Spinal cord (tissue), 10 donors: ENCODE results near the gene RGS12. TPM values are rescaled to one million over a fixed set of nuclear protein-coding genes. Genes with fewer than 3 reads are reported as not detected.

ENCODE experiments used
- DNase-seq, 6 donors: peaks; one replicate each; pipeline versions ENCODE4 v3.0.0 to v3.0.0-alpha.2; 2013 to 2015; ENCODE audit warnings: low spot score in 6 of 6, low read depth in 4 of 6
- H3K27ac ChIP-seq: one replicate; pipeline ENCODE4 v1.5.1; 2013; ENCODE audit warnings: low read depth, low read length, control low read depth
- H3K27me3 ChIP-seq: one replicate; pipeline ENCODE4 v1.6.1; 2013; ENCODE audit warnings: low read length; ENCODE audit not compliant: control insufficient read depth, insufficient read depth
- H3K36me3 ChIP-seq: one replicate; pipeline ENCODE4 v1.6.1; 2013; ENCODE audit warnings: low read length; ENCODE audit not compliant: control insufficient read depth, insufficient read depth
- H3K4me1 ChIP-seq: one replicate; pipeline ENCODE4 v1.6.1; 2013; ENCODE audit warnings: low read length; ENCODE audit not compliant: control insufficient read depth, insufficient read depth
- H3K4me3 ChIP-seq: one replicate; pipeline ENCODE4 v1.5.1; 2013; ENCODE audit warnings: low read depth, low read length, control low read depth
- H3K9me3 ChIP-seq: one replicate; pipeline ENCODE4 v1.6.1; 2013; ENCODE audit warnings: low read length; ENCODE audit not compliant: control insufficient read depth, insufficient read depth
- WGBS: methylation state at CpG from one replicate; pipeline ENCODE4 v1.1.5; 2013; ENCODE audit warnings: missing lambda C conversion rate; ENCODE audit not compliant: insufficient coverage; 5-methylcytosine and 5-hydroxymethylcytosine counted together
- polyA plus RNA-seq, 2 donors: library from polyadenylated mRNA; unstranded; fragments of 120-200 nt; gene quantifications; one replicate each; pipeline ENCODE4 v1.2.1, GENCODE V29; 2013; ENCODE audit not compliant: insufficient read length in 2 of 2
- total RNA-seq, 2 donors: library from RNA; depleted of rRNA in 1 of 2; stranded (reverse); fragments of 120-200 nt in 1 of 2; fragments of >200 nt in 1 of 2; gene quantifications; one replicate each; pipeline versions ENCODE4 v1.2.3 to v1.2.4, GENCODE V29; 2013 to 2014
- donor health status: healthy.

RGS12 gene
- total and polyA plus RNA-seq, 4 donors = 30.8 to 96.3 (median 60.9) TPM

DNA sequence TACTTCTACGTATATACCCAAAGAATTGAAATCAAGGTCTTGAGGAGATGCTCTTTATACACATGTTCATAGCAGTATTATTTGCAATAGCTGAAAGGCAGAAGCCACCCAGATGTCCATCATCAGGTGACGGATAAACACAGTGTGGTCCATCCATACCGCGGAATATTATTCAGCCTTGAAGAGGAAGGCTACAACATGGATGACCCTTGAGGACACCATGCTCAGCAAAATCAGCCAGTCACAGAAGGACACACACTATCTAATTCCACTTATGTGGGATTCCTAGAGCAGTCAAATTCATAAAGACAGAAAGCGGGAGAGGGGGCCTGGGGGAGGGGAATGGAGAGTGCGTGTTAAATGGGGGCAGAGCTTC, 44.5 kb downstream of the RGS12 start:
- Histone ChIP-seq H3K9me3 (no peaks in the 10 kb centered on the region), H3K27me3 (no peaks in the 10 kb centered on the region), H3K4me3 (no peak overlapping the region), H3K4me1 (peaks cover 37% of the 10 kb centered on the region), H3K27ac (no peak overlapping the region), H3K36me3 (peaks cover 16% of the 10 kb centered on the region)
- no peak for DNase-seq
- 96% methylated on average over 5 of the region's 6 CpGs for WGBS

DNA sequence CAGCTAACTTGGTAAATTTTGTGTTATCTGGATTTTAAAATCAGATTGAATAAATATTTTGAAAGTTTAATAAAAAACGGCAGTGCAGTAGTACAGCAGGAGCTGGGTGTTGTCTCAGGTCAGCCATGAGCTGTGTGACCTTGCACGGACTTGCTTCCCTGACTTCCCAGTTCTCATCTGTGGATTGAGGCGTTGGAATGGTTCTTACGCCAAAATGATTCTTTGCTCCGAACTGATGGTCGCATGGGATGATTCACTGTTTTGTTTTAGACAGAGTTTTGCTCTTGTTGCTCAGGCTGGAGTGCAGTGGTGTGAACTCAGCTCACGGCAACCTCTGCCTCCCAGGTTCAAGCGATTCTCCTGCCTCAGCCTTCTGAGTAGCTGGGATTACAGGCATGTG, 45.0 kb downstream of the RGS12 start:
- Histone ChIP-seq H3K36me3 (peaks cover 16% of the 10 kb centered on the region), H3K4me3 (no peak overlapping the region), H3K4me1 (peaks cover 37% of the 10 kb centered on the region), H3K27me3 (no peaks in the 10 kb centered on the region), H3K9me3 (no peaks in the 10 kb centered on the region), H3K27ac (no peak overlapping the region)
- DNase-seq = no peak
- 89% methylated on average over 6 of the region's 8 CpGs for WGBS

DNA sequence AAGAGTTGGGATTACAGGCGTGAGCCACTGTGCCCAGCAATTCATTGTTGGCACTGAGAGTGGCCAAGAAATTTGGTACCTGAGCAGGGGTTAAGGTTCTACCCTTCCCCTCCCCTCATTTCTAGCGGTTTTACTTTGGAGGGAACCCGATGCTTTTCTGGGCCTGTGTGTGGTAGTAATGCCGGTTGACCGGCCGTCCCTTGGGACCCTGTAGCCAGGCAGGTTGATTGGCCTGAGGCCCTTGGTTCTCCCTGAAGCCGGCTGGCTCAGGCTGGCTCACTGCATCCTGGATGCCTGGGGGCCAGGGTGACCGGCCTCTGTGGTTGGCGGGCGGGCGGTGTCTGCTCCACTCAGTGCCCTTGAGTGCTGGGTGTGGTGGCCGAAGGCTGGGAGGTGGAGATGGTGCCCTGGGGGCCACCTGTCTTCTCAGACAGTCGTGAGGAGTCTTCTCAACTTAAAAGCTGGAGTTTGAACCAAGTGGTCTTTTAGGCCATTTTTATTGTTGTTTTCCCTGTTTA, 45.6 kb downstream of the RGS12 start:
- Histone ChIP-seq H3K4me1 (peaks cover 37% of the 10 kb centered on the region), H3K4me3 (no peak overlapping the region), H3K9me3 (no peaks in the 10 kb centered on the region), H3K27ac (no peak overlapping the region), H3K36me3 (peaks cover 17% of the 10 kb centered on the region), H3K27me3 (no peaks in the 10 kb centered on the region)
- no peak for DNase-seq
- WGBS = 90% methylated on average over 11 of the region's 13 CpGs

DNA sequence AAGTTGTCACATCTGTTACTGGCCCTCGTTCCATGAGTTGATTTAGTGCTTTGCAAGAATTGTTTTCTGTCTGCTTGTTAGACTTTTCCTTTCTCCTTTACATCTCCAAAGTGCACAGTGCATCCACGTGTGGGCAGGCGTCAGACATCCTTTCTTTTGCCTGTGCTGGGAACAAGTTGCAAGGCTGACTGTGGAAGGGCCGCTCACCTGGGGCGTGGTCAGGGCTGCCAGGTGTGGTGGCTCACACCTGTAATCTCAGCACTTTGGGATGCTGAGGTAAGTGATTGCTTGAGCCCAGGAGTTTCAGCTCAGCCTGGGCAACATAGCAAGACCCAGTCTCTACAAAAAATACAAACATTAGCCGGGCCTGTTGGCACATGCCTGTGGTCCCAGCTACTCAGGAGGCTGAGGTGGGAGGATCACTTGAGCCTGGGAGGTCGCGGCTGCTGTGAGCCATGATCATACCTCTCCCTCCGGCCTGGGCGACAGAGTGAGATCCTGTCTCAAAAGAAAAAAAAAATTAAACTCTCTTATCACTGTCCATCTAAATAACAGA, 46.2 kb downstream of the RGS12 start:
- 67% methylated on average over 7 of the region's 10 CpGs for WGBS
- H3K36me3 ChIP-seq = peaks cover 21% of the 10 kb centered on the region
- no peaks in the 10 kb centered on the region for H3K9me3 ChIP-seq
- H3K4me1 ChIP-seq = peaks cover 37% of the 10 kb centered on the region
- no peaks in the 10 kb centered on the region for H3K27me3 ChIP-seq
- no peak overlapping the region for H3K4me3 ChIP-seq
- DNase-seq = no peak
- H3K27ac ChIP-seq = no peak overlapping the region

GRCh38 chr4:3339577-3339976, 46.8 kb downstream of the RGS12 start:
- no peak overlapping the region for H3K4me3 ChIP-seq
- 82% methylated on average over 3 of the region's 3 CpGs for WGBS
- peaks cover 39% of the 10 kb centered on the region for H3K4me1 ChIP-seq
- peak in 1 of 6 donors; percentile 27 for DNase-seq
- H3K9me3 ChIP-seq = no peaks in the 10 kb centered on the region
- H3K36me3 ChIP-seq = peaks cover 24% of the 10 kb centered on the region
- no peaks in the 10 kb centered on the region for H3K27me3 ChIP-seq
- H3K27ac ChIP-seq = no peak overlapping the region

DNA sequence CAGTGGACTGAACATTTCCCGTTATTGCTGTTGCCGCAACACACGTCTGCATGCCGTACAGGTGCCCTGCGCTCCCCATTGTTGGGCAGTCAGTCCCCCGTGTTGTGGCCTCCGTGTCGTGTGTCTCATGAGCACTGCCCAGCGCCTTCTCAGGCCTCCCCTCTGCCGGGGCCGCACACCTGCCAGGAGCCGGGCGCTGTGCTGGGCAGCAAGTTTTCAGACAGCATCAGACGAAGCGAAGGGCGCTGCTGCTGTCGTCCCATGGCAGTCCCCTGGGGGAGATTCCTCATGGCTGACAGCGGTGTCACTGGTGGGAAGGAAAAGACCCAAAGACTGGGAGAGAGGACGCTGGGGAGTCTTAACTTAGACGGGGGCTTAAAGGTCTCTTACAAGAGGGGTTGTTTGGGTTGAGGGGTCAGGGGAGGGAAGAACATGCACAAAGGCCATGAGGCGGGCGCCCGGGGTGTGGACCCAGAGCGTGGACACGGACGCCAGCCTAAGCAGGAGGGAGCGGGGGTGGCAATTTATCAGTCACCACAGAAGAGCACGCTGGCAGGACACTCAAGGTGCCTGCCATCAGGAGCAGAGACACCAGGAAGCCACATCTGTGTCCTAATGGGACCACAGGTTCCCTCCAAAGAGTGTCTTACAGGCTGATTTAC, 47.3 kb downstream of the RGS12 start:
- H3K4me3 ChIP-seq = no peak overlapping the region
- 81% methylated on average over 26 of the region's 28 CpGs for WGBS
- no peaks in the 10 kb centered on the region for H3K9me3 ChIP-seq
- no peak overlapping the region for H3K27ac ChIP-seq
- peaks cover 24% of the 10 kb centered on the region for H3K36me3 ChIP-seq
- peaks cover 42% of the 10 kb centered on the region for H3K4me1 ChIP-seq
- DNase-seq = no peak
- no peaks in the 10 kb centered on the region for H3K27me3 ChIP-seq

- Histone ChIP-seq H3K36me3 (peaks cover 24% of the 10 kb centered on the region), H3K4me3 (no peak overlapping the region), H3K27me3 (no peaks in the 10 kb centered on the region), H3K27ac (no peak overlapping the region), H3K4me1 (peaks cover 36% of the 10 kb centered on the region), H3K9me3 (no peaks in the 10 kb centered on the region)
- no peak for DNase-seq
- WGBS = 84% methylated on average over 15 of the region's 16 CpGs
Observed at GRCh38 chr4:3340700-3341083, 47.9 kb downstream of the RGS12 start.

DNA sequence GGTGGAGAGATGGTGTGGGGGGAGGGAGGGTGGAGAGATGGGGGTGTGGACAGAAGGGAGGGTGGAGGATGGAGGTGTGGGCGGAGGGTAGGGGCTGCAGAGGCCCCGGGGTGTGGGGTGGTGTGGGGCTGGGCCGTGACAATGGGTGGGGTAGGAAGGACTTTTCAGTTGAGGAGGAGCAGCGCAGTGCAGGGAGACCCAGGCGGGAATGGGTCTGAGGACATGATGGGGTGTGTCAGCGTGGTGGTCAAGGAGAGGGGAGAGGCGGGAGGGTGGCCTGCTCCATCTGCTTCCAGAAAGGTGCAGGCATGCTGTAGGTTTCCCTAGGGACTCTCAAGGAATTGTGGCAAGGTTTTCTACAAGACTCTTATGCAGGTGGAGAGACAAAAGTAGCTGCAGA, 48.9 kb downstream of the RGS12 start:
- H3K9me3 ChIP-seq = no peaks in the 10 kb centered on the region
- H3K27me3 ChIP-seq = no peaks in the 10 kb centered on the region
- H3K36me3 ChIP-seq = peaks cover 24% of the 10 kb centered on the region
- H3K4me1 ChIP-seq = peaks cover 32% of the 10 kb centered on the region
- no peak overlapping the region for H3K4me3 ChIP-seq
- WGBS = 51% methylated on average over 7 of the region's 7 CpGs
- H3K27ac ChIP-seq = peak overlapping the region; percentile 0
- DNase-seq = no peak

DNA sequence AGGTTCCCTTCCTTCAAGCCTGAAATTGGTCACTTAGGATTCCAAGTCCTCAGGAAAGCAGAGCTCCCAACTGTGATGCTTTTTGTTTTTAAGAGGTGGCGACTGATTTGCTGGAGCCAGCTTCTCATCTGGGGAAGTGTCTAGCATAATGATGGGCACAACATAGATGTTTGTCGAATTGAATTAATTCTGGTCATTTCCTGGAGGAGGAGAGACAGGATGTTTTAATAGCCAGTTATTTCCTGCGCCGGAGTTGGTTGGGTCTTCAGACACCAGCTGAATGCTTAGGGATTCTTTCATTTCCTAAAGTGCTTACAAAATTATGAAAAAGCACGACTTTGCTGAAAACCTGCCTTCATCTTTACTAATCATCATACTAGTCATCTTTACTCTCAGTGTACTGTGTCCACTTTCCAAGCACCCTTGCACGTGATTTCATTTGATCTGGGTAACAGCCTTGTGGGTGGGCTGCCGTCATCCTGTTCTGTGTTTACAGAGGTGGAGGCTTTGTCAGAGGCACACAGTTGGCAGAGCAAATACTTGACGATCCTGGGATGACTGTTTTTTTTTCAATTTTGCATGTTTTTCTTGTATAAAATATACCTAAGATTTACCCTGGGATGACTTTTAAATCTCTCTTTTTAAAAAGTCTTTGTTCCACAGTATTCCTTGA, 49.5 kb downstream of the RGS12 start:
- Histone ChIP-seq H3K4me3 (no peak overlapping the region), H3K27ac (peak overlapping the region; percentile 0), H3K36me3 (peaks cover 24% of the 10 kb centered on the region), H3K9me3 (no peaks in the 10 kb centered on the region), H3K4me1 (peaks cover 32% of the 10 kb centered on the region), H3K27me3 (no peaks in the 10 kb centered on the region)
- DNase-seq = peak in 2 of 6 donors; percentile 50 to 53
- 44% methylated on average over 2 of the region's 8 CpGs for WGBS
